ENCODE results near the gene EPS15. TPM values are rescaled to one million over a fixed set of nuclear protein-coding genes. Genes with fewer than 3 reads are reported as not detected.
"Not testable (repeated sequence)": the region's sequence is repeated elsewhere in the genome, so short reads cannot be mapped to it uniquely, and the experiment has no call there.

The EPS15 gene
- total RNA-seq, 1 donor from 2014 or later: 64.5 TPM

DNA sequence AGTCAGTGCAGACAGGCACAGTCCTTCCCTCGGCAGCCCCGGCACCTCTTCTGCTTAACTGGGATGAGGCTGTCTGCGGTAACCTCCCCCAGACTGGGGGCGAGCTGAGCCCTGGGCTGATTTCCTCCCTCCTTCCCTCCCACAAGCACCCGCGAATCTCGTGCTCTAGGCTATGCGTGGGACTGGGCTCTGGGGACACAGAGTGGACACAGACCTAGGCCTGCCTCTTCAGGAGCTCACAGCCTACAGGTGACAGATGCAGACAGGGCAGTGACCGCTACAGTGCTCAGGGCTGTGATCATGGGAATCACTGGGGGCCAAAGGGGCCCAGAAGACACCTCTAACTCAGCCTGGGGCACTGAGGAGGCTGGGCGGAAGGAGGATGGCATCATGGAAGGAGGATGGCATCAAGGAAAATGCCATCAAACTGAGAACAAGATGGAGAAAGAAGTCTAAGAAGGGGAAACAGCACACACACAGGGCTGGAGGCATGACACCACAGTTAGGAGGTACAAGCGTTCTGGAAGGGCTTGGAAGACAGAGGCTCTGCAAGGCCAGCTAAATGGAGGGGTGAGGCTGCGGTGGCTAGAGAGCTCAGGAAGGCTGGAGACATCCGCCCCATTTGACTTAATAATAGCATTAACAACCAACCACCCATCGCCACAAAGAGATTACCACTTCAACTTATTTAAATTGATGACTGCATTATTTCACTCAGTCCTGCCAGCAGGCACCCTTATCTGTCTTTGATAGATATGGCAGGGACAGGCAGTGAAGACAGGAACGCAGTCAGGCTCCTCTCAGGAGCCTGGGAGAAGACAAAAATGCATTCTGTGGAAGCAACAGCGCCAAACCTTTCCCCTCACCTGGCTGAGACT, 192.9 kb downstream of the EPS15 start:
- DNase-seq: no peak
- Histone ChIP-seq H3K9me3 (replicated peaks) (no peaks in the 10 kb centered on the region), H3K4me3 (peak overlapping the region; percentile 20), H3K36me3 (no peaks in the 10 kb centered on the region), H3K27me3 (ENCODE audit: low read depth) (peaks cover 26% of the 10 kb centered on the region), H3K27ac (replicated peaks) (peak overlapping the region; percentile 78), H3K4me1 (peaks cover 37% of the 10 kb centered on the region)
- TF ChIP-seq CTCF (IDR thresholded peaks at IDR 0.05; ENCODE audit: borderline replicate concordance): no peak
- intact Hi-C loops (cut with micrococcal nuclease): no loop called here

DNA sequence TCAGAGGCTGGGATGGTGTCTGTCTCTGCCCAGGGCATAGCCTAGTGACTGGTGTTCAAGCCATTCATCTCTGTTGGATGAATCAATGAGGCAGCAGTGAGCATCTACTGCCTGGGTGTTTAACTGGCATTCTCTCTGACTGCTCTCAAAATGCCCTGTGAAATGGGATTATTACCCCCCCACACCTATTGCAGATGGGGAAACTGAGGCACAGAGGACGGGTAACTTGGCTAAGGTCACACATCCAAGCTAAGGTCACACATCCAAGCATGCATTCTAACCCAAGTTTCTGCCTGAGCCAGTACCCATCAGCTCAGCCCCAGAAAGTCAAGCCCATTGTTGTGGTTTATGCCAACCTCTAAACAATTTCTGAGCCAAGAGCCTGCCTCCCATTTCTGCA, 193.7 kb downstream of the EPS15 start:
- Histone ChIP-seq H3K27ac (replicated peaks) (peak overlapping the region; percentile 78), H3K27me3 (ENCODE audit: low read depth) (peaks cover 19% of the 10 kb centered on the region), H3K9me3 (replicated peaks) (no peaks in the 10 kb centered on the region), H3K4me3 (no peak overlapping the region), H3K36me3 (no peaks in the 10 kb centered on the region), H3K4me1 (peaks cover 30% of the 10 kb centered on the region)
- intact Hi-C loops (cut with micrococcal nuclease): no loop called here
- no peak for TF ChIP-seq CTCF (IDR thresholded peaks at IDR 0.05; ENCODE audit: borderline replicate concordance)
- no peak for DNase-seq

GRCh38 chr1:51325011-51325385, 194.1 kb downstream of the EPS15 start:
- DNase-seq; H3K4me3 ChIP-seq; H3K27ac ChIP-seq (replicated peaks); intact Hi-C loops (cut with micrococcal nuclease); H3K36me3 ChIP-seq; H3K9me3 ChIP-seq (replicated peaks): not testable (repeated sequence)
- Histone ChIP-seq H3K27me3 (ENCODE audit: low read depth) (peaks cover 18% of the 10 kb centered on the region), H3K4me1 (peaks cover 30% of the 10 kb centered on the region)

DNA sequence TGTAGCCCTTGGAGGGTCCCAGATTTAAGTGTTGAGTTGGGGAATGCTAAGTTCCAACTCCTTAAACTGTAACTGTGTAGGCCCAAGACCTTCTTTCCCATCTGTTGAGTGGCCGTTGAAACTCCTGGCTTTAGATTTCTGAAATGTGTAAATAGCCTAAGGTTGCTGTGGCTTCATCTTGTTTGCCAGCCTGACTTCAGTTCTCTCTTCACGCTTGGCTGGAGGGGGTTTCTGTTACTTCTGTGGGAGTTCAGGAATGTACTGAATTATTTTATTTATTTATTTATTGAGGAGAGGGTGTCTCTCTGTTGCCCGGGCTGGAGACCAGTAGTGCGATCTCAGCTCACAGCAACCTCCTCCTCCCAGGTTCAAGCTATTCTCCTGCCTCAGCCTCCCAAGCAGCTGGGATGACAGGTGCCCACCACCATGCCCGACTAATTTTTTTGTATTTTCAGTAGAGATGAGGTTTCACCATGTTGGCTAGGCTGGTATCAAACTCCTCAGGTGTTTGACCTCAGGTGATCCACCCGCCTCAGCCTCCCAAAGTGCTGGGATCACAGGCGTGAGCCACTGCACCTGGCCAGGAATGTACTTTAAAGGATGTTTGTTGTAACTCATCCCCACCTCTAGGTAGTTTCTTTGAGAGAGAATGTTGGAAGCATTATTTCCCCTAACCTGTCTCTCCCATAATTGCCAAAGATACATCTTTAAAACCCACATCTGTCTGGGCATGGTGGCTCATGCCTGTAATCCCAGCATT, 194.6 kb downstream of the EPS15 start:
- H3K27ac ChIP-seq (replicated peaks): no peak overlapping the region
- DNase-seq: no peak

GRCh38 chr1:51323778-51324177, 195.3 kb downstream of the EPS15 start:
- no peaks in the 10 kb centered on the region for H3K9me3 ChIP-seq (replicated peaks)
- H3K27me3 ChIP-seq (ENCODE audit: low read depth): peaks cover 5% of the 10 kb centered on the region
- H3K4me3 ChIP-seq: no peak overlapping the region
- no peak for DNase-seq
- intact Hi-C loops (cut with micrococcal nuclease): no loop called here
- H3K4me1 ChIP-seq: peaks cover 17% of the 10 kb centered on the region
- no peaks in the 10 kb centered on the region for H3K36me3 ChIP-seq
- H3K27ac ChIP-seq (replicated peaks): no peak overlapping the region
- no peak for TF ChIP-seq CTCF (IDR thresholded peaks at IDR 0.05; ENCODE audit: borderline replicate concordance)

More for the DNA sequence above, 194.6 kb downstream of the EPS15 start:
- intact Hi-C loops (cut with micrococcal nuclease): no loop called here
- Histone ChIP-seq H3K27me3 (ENCODE audit: low read depth) (peaks cover 12% of the 10 kb centered on the region), H3K4me3 (no peak overlapping the region), H3K4me1 (peaks cover 24% of the 10 kb centered on the region), H3K36me3 (no peaks in the 10 kb centered on the region), H3K9me3 (replicated peaks) (no peaks in the 10 kb centered on the region)
- TF ChIP-seq CTCF (IDR thresholded peaks at IDR 0.05; ENCODE audit: borderline replicate concordance): no peak
